Natural killer cell (primary cell): ENCODE results near the gene NCF1. TPM values are rescaled to one million over a fixed set of nuclear protein-coding genes. Genes with fewer than 3 reads are reported as not detected.
A peak's percentile ranks its signal among the peaks of the same experiment; 100 is the strongest.
"Not testable (repeated sequence)": the region's sequence is repeated elsewhere in the genome, so short reads cannot be mapped to it uniquely, and the experiment has no call there.

Source experiments
- ATAC-seq, 3 donors: fragments of 150-1000 bp in 2 of 3; fragments of 200-7000 bp in 1 of 3; cut with Tn5 transposase; 1 replicate in 1 of 3; 2 replicates in 2 of 3; pipeline ENCODE4 v1.10.0; 2021; ENCODE audit warnings: mild to moderate bottlenecking in 2 of 3, moderate library complexity in 2 of 3
- DNase-seq, 2 donors: peaks; one replicate each; pipeline versions ENCODE4 v3.0.0 to v3.0.0-alpha.2; 2013 to 2021; ENCODE audit warnings: mixed read lengths in 1 of 2
- H3K27ac ChIP-seq: one replicate; pipeline ENCODE4 v1.5.1; 2013; ENCODE audit warnings: mild to moderate bottlenecking, low read length
- H3K27me3 ChIP-seq: one replicate; pipeline ENCODE4 v1.6.1; 2013; ENCODE audit warnings: low read length; ENCODE audit not compliant: control insufficient read depth, insufficient read depth
- H3K36me3 ChIP-seq: one replicate; pipeline ENCODE4 v1.6.1; 2013; ENCODE audit warnings: low read length; ENCODE audit not compliant: control insufficient read depth, insufficient read depth
- H3K4me1 ChIP-seq: one replicate; pipeline ENCODE4 v1.6.1; 2013; ENCODE audit warnings: low read length; ENCODE audit not compliant: control insufficient read depth, insufficient read depth
- H3K4me3 ChIP-seq: one replicate; pipeline ENCODE4 v1.5.1; 2013; ENCODE audit warnings: low read length
- H3K9me3 ChIP-seq: one replicate; pipeline ENCODE4 v1.6.1; 2013; ENCODE audit warnings: low read length; ENCODE audit not compliant: control insufficient read depth, insufficient read depth
- H3K27ac Mint-ChIP-seq, 2 donors: one replicate each; pipeline ENCODE4 v1.8.0; 2022; ENCODE audit warnings: mild to moderate bottlenecking in 2 of 2, mixed read lengths in 2 of 2, moderate library complexity in 1 of 2
- H3K27me3 Mint-ChIP-seq, 2 donors: one replicate each; pipeline ENCODE4 v1.8.0; 2022; ENCODE audit warnings: low read depth in 2 of 2, mixed read lengths in 2 of 2
- H3K36me3 Mint-ChIP-seq: one replicate; pipeline ENCODE4 v1.8.0; 2022; ENCODE audit warnings: mixed read lengths
- H3K4me1 Mint-ChIP-seq, 2 donors: one replicate each; pipeline ENCODE4 v1.8.0; 2022; ENCODE audit warnings: mixed read lengths in 2 of 2
- H3K4me3 Mint-ChIP-seq: one replicate; pipeline ENCODE4 v1.8.0; 2022; ENCODE audit warnings: mild to moderate bottlenecking, moderate library complexity, mixed read lengths
- H3K9me3 Mint-ChIP-seq, 2 donors: one replicate each; pipeline ENCODE4 v1.8.0; 2022; ENCODE audit warnings: mixed read lengths in 2 of 2
- WGBS: methylation state at CpG from one replicate; pipeline ENCODE4 v1.1.7; 2013; ENCODE audit warnings: missing lambda C conversion rate; ENCODE audit not compliant: insufficient coverage; 5-methylcytosine and 5-hydroxymethylcytosine counted together
- intact Hi-C: fragments of 100-400 bp; cut with micrococcal nuclease; formaldehyde crosslinking; loops from one replicate; pipeline ENCODE4 v1.14.2; 2022
- total RNA-seq, 4 donors: library from RNA; stranded (reverse); fragments of 120-200 nt in 1 of 4; gene quantifications; one replicate each; pipeline versions ENCODE4 v1.2.3 to v1.2.4, GENCODE V29; 2013 to 2022

Gene NCF1
- total RNA-seq, 3 donors from 2014 or later (not counting 1 experiment from before 2014, with no cell fraction given), result 3.8 to 62.2 (median 8.0) TPM

- H3K27me3 ChIP-seq, ATAC-seq, H3K27ac ChIP-seq, H3K36me3 Mint-ChIP-seq, DNase-seq, H3K36me3 ChIP-seq, intact Hi-C loops, H3K9me3 Mint-ChIP-seq, H3K4me1 ChIP-seq, H3K27me3 Mint-ChIP-seq, H3K9me3 ChIP-seq, H3K4me3 ChIP-seq, H3K27ac Mint-ChIP-seq, H3K4me1 Mint-ChIP-seq, H3K4me3 Mint-ChIP-seq: not testable (repeated sequence)
- 90% methylated on average over 2 of the region's 27 CpGs for WGBS
These were observed 24.2 kb downstream of the NCF1 start for GRCh38 chr7:74797848-74798622.

GRCh38 chr7:74798644-74799043 is 24.8 kb downstream of the NCF1 start:
- not testable (repeated sequence) for H3K9me3 Mint-ChIP-seq

GRCh38 chr7:74815882-74816281 is 42.1 kb downstream of the NCF1 start:
- H3K36me3 ChIP-seq, H3K36me3 Mint-ChIP-seq, H3K4me3 ChIP-seq, DNase-seq, H3K9me3 Mint-ChIP-seq, H3K27me3 ChIP-seq, H3K9me3 ChIP-seq, H3K4me3 Mint-ChIP-seq, H3K27me3 Mint-ChIP-seq, H3K27ac ChIP-seq, H3K27ac Mint-ChIP-seq, intact Hi-C loops, H3K4me1 ChIP-seq, H3K4me1 Mint-ChIP-seq: not testable (repeated sequence)
- WGBS, result no CpG with 5 or more reads among the region's 3 CpGs
- peak in 1 of 3 donors; percentile 29 for ATAC-seq

More at GRCh38 chr7:74798644-74799043, 24.8 kb downstream of the NCF1 start:
- H3K27ac Mint-ChIP-seq, H3K27me3 ChIP-seq, H3K36me3 Mint-ChIP-seq, H3K27me3 Mint-ChIP-seq, DNase-seq, H3K4me1 Mint-ChIP-seq, H3K27ac ChIP-seq, H3K36me3 ChIP-seq, H3K9me3 ChIP-seq, ATAC-seq, H3K4me3 Mint-ChIP-seq, intact Hi-C loops, H3K4me3 ChIP-seq, H3K4me1 ChIP-seq: not testable (repeated sequence)
- WGBS, result 82% methylated on average over 2 of the region's 4 CpGs

GRCh38 chr7:74820146-74820805 is 46.5 kb downstream of the NCF1 start:
- H3K27ac ChIP-seq, H3K4me1 Mint-ChIP-seq, H3K27ac Mint-ChIP-seq, H3K27me3 ChIP-seq, H3K4me3 ChIP-seq, H3K27me3 Mint-ChIP-seq, DNase-seq, H3K36me3 Mint-ChIP-seq, H3K36me3 ChIP-seq, H3K9me3 ChIP-seq, H3K9me3 Mint-ChIP-seq, H3K4me3 Mint-ChIP-seq, H3K4me1 ChIP-seq, ATAC-seq, intact Hi-C loops: not testable (repeated sequence)
- no CpG with 5 or more reads among the region's 23 CpGs for WGBS

GRCh38 chr7:74821259-74821658 is 47.4 kb downstream of the NCF1 start:
- intact Hi-C loops, H3K27ac ChIP-seq, ATAC-seq, H3K4me3 ChIP-seq, H3K9me3 Mint-ChIP-seq, H3K4me1 Mint-ChIP-seq, H3K27me3 Mint-ChIP-seq, H3K27me3 ChIP-seq, H3K36me3 ChIP-seq, H3K4me3 Mint-ChIP-seq, DNase-seq, H3K4me1 ChIP-seq, H3K9me3 ChIP-seq, H3K27ac Mint-ChIP-seq, H3K36me3 Mint-ChIP-seq: not testable (repeated sequence)
- WGBS, result no CpG with 5 or more reads among the region's 5 CpGs

GRCh38 chr7:74829959-74830358 is 56.1 kb downstream of the NCF1 start:
- H3K27me3 ChIP-seq, ATAC-seq, DNase-seq, H3K9me3 ChIP-seq, H3K4me3 Mint-ChIP-seq, H3K36me3 ChIP-seq, intact Hi-C loops, H3K36me3 Mint-ChIP-seq, H3K27ac ChIP-seq, H3K4me3 ChIP-seq, H3K4me1 ChIP-seq, H3K27ac Mint-ChIP-seq, H3K27me3 Mint-ChIP-seq, H3K9me3 Mint-ChIP-seq, H3K4me1 Mint-ChIP-seq: not testable (repeated sequence)
- WGBS, result no CpG with 5 or more reads among the region's 4 CpGs

DNA sequence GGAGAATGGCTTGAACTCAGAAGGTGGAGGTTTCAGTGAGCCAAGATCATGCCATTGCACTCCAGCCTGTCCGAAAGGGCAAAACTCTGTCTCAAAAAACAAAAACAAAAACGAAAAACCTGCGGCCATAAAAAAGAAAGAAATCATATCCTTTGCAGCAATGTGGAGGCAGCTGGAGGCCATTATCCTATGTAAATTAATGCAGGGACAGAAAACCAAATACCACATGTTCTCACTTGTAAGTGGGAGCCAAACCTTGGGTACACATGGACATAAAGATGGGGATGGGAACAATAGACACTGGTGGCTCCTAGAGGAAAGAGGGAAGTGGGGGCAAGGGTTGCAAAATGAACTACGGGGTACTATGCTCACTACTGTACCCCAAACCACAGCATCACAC is 56.6 kb downstream of the NCF1 start:
- H3K4me3 ChIP-seq, H3K4me1 ChIP-seq, H3K27ac ChIP-seq, H3K27ac Mint-ChIP-seq, ATAC-seq, H3K9me3 Mint-ChIP-seq, DNase-seq, H3K4me1 Mint-ChIP-seq, H3K36me3 ChIP-seq, H3K4me3 Mint-ChIP-seq, intact Hi-C loops, H3K27me3 Mint-ChIP-seq, H3K36me3 Mint-ChIP-seq, H3K27me3 ChIP-seq, H3K9me3 ChIP-seq: not testable (repeated sequence)
- no CpG with 5 or more reads among the region's 4 CpGs for WGBS
